NCI-H460 (cell line): ENCODE measurements around the gene HNRNPD. TPM values are rescaled to one million over a fixed set of nuclear protein-coding genes. Genes with fewer than 3 reads are reported as not detected.

ENCODE experiments used
- small RNA-seq, 2 experiments: library from RNA; depleted of rRNA; stranded (forward); fragments of <200 nt; gene quantifications; one replicate each; pipeline ENCODE3, GENCODE V24; 2014
- total RNA-seq: library from RNA; depleted of rRNA; stranded (reverse); fragments of >200 nt; shearing (Covaris generic); gene quantifications from 2 replicates; pipeline ENCODE4 v1.2.3, GENCODE V29; 2014; rRNA removed

The HNRNPD gene
- total RNA-seq, 1 experiment from 2014 or later = 38.2 TPM

Small RNA genes within 50 kb of the gene (small RNA-seq; reads per million reads assigned to genes)
- gene RF00150 = 0 to 0.06 reads per million in 2 experiments

Other genes with a start within 250 kb of the HNRNPD start
- gene HNRNPDL, start 56.5 kb upstream of the HNRNPD start, total RNA-seq = 145 TPM in 2 replicates
- gene ENOPH1, start 56.6 kb upstream of the HNRNPD start, total RNA-seq = 57.6 and 59.6 TPM in 2 replicates
- 0.07 and 0.26 TPM in 2 replicates for gene TMEM150C, start 188.0 kb upstream of the HNRNPD start, total RNA-seq